GM13977 (cell line): ENCODE data around the gene NPY5R.

Source experiments
- DNase-seq: peaks from one replicate; pipeline ENCODE4 v3.0.0; 2012; ENCODE audit warnings: low spot score
- in situ Hi-C: fragments of 300-500 bp; cut with MboI; formaldehyde crosslinking; loops from one replicate; pipeline ENCODE4 v1.12.0; 2022; ENCODE audit warnings: low sequenced_read_pairs, low pct_unique_long_range_greater_than_20kb, mixed read lengths, inconsistent platforms; ENCODE audit not compliant: unreplicated experiment
- TF ChIP-seq, protein P1 (sequence below): IDR thresholded peaks from 2 replicates; pipeline ENCODE4 v1.5.1; 2012; ENCODE audit warnings: mild to moderate bottlenecking, control low read depth; ENCODE audit not compliant: insufficient read depth; ENCODE audit errors: extremely low read depth, missing control alignments

The NPY5R gene

GRCh38 chr4:163384434-163384833 is 40.7 kb downstream of the NPY5R start:
- TF ChIP-seq, protein P1, sequence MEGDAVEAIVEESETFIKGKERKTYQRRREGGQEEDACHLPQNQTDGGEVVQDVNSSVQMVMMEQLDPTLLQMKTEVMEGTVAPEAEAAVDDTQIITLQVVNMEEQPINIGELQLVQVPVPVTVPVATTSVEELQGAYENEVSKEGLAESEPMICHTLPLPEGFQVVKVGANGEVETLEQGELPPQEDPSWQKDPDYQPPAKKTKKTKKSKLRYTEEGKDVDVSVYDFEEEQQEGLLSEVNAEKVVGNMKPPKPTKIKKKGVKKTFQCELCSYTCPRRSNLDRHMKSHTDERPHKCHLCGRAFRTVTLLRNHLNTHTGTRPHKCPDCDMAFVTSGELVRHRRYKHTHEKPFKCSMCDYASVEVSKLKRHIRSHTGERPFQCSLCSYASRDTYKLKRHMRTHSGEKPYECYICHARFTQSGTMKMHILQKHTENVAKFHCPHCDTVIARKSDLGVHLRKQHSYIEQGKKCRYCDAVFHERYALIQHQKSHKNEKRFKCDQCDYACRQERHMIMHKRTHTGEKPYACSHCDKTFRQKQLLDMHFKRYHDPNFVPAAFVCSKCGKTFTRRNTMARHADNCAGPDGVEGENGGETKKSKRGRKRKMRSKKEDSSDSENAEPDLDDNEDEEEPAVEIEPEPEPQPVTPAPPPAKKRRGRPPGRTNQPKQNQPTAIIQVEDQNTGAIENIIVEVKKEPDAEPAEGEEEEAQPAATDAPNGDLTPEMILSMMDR, result no peak
- DNase-seq, result no peak
- in situ Hi-C loops, result no loop called here

- TF ChIP-seq, protein P1, result no peak
- DNase-seq, result no peak
- in situ Hi-C loops, result no loop called here
These were observed 41.2 kb downstream of the NPY5R start for GRCh38 chr4:163384926-163385325.

DNA sequence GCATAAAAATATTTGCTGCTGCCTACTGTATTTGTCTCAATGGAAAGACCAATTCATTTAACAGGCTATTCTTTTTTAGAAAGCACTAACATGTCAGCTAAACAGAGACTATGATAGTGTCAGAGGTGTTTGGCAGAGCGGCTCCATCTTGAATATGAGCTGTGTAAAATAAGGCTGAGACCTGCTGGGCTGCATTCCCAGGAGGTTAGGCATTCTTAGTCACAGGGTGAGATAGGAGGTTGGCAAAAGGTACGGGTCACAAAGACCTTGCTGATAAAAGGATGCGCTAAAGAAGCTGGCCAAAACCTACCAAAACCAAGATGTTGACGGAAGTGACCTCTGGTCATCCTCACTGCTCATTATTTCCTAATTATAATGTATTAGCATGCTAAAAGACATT is 41.8 kb downstream of the NPY5R start:
- TF ChIP-seq, protein P1, result no peak
- no peak for DNase-seq
- in situ Hi-C loops, result no loop called here

- no peak for DNase-seq
- TF ChIP-seq, protein P1, result no peak
- in situ Hi-C loops, result no loop called here
These were observed 48.1 kb downstream of the NPY5R start for GRCh38 chr4:163391756-163392155.

- TF ChIP-seq, protein P1, result no peak
- in situ Hi-C loops, result no loop called here
- no peak for DNase-seq
These were observed 48.6 kb downstream of the NPY5R start for GRCh38 chr4:163392328-163392727.

DNA sequence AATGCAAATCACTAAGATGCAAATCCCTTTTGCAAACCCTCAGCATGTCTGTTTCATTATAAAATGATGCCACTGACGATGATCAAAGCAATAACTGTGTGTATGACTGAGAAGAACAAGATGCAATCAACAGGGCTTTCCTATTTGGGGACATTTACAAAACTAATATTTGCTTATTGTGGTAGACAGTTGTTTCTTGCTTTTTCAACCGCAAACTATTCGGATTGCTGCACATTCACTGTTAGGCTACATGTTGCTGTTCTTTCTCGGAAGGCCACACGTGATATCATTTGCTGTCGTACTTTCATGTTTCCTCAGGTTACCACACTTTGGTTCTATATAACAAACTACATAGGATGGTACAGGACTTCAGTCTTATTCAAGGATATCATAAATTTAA is 49.8 kb downstream of the NPY5R start:
- TF ChIP-seq, protein P1, result no peak
- in situ Hi-C loops, result no loop called here

GRCh38 chr4:163395055-163395454 is 51.4 kb downstream of the NPY5R start:
- in situ Hi-C loops, result no loop called here
- TF ChIP-seq, protein P1, result no peak
- DNase-seq, result no peak

More for the DNA sequence above, 49.8 kb downstream of the NPY5R start:
- DNase-seq, result no peak
